HG03025 (cell line): ENCODE results near the gene FAAH.
"Not testable (repeated sequence)": the region's sequence is repeated elsewhere in the genome, so short reads cannot be mapped to it uniquely, and the experiment has no call there.

Experiments used
- ATAC-seq: cut with Tn5 transposase; IDR thresholded peaks from one replicate; pipeline ENCODE4 v1.9.1; 2021; ENCODE audit warnings: mild to moderate bottlenecking, moderate library complexity; ENCODE audit not compliant: unreplicated experiment, low FRiP score

FAAH gene

GRCh38 chr1:46394108-46394871 is at the start of gene FAAH:
Gene FAAH, plus strand, starts transcription at chr1:46394317. Its CDS starts 32 bp downstream, at chr1:46394349.
- ATAC-seq: no peak

- ATAC-seq: no peak
Measured at GRCh38 chr1:46344481-46344880, 49.6 kb upstream of the FAAH start.

DNA sequence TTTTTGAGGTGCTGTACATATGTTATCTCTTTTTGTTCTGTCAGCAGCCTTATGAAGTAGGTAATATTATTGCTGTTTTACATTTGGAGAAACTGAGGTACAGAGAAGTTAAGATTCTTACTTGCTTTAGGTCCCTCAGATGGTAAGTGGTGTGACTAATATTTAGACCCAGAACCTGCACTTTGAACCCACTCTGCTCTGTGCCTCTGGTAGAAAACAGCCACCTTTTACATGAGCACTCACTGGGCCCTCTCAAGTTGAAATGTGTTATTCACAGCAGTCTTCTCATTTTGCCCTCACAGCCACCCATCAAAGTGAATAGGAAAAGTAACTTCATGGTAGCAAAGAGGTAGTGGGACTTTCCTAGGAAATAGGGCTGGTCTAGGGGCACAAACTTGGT is 48.8 kb upstream of the FAAH start:
- no peak for ATAC-seq

- ATAC-seq: no peak
Measured at GRCh38 chr1:46352363-46352762, 41.8 kb upstream of the FAAH start.

GRCh38 chr1:46355920-46356319 is 38.2 kb upstream of the FAAH start:
- ATAC-seq: not testable (repeated sequence)

DNA sequence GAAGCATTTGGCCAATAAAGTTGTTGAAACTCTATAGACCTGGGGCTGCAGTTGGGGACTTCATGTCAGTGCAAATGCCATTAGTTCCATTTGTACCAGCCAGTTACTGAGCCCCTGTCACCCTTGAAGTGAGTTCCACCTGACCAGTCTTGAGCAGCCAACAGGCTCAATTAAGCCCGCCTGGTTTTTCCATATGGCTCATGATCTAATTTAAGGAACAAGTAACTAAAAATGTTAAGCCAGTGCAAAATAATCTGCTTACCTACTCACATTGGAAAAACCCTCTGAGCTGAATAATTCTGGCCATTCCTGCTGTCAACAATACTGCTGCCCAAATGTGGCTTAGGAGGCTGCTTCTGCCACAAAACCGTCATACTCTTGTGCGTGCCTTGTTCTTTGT is 32.0 kb upstream of the FAAH start:
- no peak for ATAC-seq

GRCh38 chr1:46363121-46363520 is 31.0 kb upstream of the FAAH start:
- ATAC-seq: no peak

- ATAC-seq: no peak
Measured at GRCh38 chr1:46364612-46365011, 29.5 kb upstream of the FAAH start.

GRCh38 chr1:46365796-46366195 is 28.3 kb upstream of the FAAH start:
- not testable (repeated sequence) for ATAC-seq

DNA sequence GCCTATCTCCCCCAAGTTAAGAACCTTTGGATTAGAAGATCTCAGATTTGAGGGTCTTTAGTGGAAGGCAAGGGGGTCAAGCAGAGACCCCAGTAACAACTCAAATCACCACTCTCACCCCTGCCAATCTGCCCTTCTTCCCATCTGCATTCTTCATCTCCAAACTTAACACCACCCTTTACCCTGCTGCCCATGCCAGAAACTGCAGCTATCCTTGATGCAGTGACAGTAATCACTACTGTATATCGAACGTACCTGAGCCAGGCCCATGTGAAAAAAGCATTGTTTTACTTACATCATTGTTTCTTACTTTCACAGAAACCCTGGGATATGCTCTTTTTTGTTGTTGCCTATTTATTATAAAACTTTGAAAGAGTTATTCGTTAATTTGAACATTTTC is 27.0 kb upstream of the FAAH start:
- no peak for ATAC-seq

- not testable (repeated sequence) for ATAC-seq
Measured at GRCh38 chr1:46367701-46368100, 26.4 kb upstream of the FAAH start.

- ATAC-seq: no peak
Measured at GRCh38 chr1:46368791-46369190, 25.3 kb upstream of the FAAH start.

DNA sequence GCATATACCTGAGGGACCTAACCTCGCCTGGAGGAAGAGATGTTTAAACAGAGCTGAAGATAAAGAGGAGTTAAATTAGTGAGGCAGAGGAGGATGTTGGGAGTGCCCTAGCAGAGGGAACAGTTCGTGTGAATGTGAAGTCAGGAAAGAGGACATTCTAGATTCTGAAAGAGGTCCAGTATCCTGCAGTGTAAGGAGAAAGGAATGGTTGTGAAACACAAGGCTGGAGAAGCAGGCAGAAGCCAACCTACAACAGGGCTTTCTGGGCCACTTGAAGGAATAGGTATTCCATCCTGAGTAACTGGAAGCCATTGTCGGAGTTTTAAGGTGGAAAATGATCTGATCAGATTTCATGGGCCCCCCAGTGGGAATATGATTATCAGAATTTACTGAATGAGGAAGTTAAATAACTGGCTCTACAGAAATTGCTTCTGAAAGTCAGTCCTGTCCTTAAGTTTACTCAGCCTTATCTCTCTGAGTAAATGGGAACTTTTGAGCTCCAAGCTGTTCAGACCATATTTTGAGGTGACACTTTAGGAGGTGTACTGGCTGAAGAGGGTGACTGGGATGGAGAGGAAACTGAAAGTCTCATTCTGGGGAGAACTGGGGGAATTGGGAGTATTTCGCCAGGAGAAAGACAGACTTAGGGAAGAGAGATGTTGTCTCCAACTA is 24.4 kb upstream of the FAAH start:
- no peak for ATAC-seq

DNA sequence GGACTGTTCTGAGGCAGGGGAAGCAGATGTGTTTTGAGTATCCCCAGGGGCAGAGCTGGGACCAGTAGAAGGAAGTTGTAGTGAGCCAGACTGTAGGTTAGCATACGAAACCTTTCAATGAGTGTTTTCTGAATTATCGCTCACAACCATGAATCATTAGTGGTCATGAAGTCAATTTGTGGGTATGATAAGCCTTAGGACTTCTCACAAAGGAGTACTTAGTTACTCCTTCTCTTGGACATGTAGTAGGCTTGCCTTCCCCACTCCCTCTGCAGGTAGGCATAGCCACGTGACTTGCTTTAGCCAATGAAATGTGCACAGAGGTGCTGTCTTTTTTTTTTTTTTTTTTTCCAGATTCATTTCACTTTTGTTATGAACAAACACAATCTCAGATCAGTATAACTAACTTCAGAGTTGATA is 23.9 kb upstream of the FAAH start:
- no peak for ATAC-seq

DNA sequence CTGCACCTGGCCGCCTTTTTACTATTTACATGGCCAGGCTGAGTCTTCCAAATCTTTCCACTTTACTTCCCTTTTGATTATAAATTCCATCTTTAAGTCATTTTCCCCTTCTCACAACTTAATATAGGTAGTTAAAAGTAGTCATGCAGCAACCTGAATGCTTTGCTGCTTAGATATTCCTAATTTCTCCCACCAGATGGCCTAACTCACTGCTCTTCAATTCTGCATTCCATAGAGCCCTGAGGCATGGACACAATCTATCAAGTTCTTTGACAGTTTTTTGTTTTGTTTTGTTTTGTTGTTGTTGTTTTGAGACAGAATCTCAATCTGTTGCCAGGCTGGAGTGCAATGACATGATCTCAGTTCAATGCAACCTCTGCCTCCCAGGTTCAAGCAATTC is 21.7 kb upstream of the FAAH start:
- no peak for ATAC-seq

DNA sequence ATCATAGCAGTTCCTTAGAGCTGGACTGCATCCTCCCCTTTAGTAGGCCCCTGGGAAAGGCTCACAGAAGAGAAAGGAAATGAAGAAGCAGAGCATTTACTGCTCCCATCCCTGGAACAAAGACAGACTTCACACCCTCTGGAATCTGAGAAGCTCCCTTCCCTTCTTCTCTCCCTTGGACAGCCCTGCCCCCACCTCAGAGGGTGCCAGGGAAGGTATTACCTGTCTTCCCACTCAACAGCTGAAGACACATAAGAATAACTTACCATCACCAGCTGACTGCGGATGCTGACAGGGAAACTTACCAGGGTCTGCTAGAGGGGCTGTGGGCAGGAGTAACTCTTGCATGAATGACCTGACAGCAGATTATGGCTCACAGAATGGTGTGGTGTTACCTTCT is 14.1 kb upstream of the FAAH start:
- ATAC-seq: no peak

GRCh38 chr1:46380508-46380907 is 13.6 kb upstream of the FAAH start:
- ATAC-seq: no peak

- ATAC-seq: no peak
Measured at GRCh38 chr1:46393510-46393909, 607 bp upstream of the FAAH start.

DNA sequence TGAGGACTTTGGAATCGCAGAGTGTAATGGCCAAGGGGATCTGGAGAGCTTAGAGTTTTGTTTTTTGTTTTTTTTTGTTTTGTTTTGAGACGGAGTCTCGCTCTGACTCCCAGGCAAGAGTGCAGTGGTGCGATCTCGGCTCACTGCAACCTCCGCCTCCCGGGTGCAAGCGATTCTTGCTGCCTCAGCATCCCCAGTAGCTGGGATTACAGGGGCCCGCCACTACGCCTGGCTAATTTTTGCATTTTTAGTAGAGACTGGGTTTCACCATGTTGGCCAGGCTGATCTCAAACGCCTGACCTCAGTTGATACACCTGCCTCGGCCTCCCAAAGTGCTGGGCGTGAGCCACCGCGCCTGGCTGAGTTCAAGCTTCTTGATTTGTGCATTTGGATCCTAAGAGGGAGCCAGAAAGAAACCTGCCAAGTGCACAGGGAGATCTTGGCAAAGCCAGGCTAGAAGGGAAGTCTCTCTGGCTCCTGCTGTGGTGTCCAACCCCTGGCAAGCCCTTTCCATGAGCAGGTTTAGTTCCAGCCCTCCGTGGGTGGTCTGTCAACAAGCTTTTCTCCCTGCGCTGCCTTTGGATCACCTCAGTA is 852 bp downstream of the FAAH start:
- ATAC-seq: no peak

DNA sequence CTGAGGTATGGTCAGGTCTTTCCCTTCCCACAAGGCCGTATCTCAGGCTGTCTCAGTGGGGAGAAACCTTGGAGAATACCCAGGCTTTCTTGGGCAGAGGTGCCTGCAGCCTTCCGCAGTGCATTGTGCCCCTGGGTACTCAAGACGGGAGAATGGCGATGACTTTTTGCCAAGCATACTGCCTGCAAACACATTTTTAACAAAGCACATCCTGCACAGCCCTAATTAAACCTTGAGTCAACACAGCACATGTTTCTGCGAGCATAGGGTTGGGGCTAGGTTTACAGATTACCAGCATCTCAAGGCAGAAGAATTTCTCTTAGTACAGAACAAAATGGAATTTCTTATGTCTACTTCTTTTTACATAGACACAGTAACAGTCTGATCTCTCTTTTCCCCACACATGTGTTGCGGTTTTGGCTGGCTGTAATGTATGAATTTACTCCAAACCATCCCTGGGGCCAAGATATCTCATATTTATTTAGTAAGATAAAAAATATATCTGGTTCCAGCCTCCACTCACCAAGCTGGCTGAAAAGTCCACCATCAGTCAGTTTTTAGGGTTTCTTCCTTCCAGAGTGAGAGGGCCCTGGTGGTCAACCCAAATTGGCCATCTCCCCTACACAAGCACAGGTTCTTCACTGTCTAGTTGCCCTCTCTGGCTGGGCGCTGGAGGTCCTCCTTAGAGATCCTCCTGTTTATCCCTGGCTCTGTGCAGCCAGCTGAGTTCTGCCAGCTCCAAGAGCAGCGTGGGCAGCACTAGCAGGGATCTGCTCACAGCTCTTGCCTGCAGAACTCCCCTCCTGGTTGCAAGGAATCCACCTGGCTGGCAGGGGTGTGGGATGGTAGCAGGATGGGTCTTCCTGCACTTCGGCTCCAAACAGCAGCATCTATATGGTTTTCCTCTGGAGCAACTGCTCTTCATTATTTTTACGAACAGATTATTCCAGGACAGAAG is 2.6 kb downstream of the FAAH start:
- no peak for ATAC-seq

- ATAC-seq: no peak
Measured at GRCh38 chr1:46399307-46399706, 5.2 kb downstream of the FAAH start.
